Neural cell (in vitro differentiated cells): Measurements from ENCODE around the gene SIX4.

Experiments used
- CTCF ChIP-seq: fragments of 450-650 bp; IDR thresholded peaks from 2 replicates; pipeline ENCODE4 v1.5.1; 2014; ENCODE audit warnings: antibody characterized with exemption, mild to moderate bottlenecking, moderate library complexity; ENCODE audit not compliant: poor library complexity, severe bottlenecking
- EP300 ChIP-seq: fragments of 450-650 bp; conservative IDR thresholded peaks from 2 replicates; pipeline ENCODE4 v1.6.1; 2014; ENCODE audit warnings: antibody characterized with exemption, mild to moderate bottlenecking, moderate library complexity; ENCODE audit not compliant: poor library complexity, severe bottlenecking
- EZH2 ChIP-seq: fragments of 200-600, 300-800 bp; shearing (Covaris generic), sonication (generic); IDR thresholded peaks from 2 replicates; pipeline ENCODE4 v1.6.1; 2014; ENCODE audit warnings: antibody characterized with exemption, low read length, borderline replicate concordance, mild to moderate bottlenecking; ENCODE audit not compliant: insufficient read depth, poor library complexity, severe bottlenecking
- MXI1 ChIP-seq: fragments of 450-650 bp; conservative IDR thresholded peaks from 2 replicates; pipeline ENCODE4 v1.6.1; 2014; ENCODE audit warnings: antibody characterized with exemption, mild to moderate bottlenecking; ENCODE audit not compliant: poor library complexity, severe bottlenecking
- POLR2AphosphoS5 ChIP-seq: IDR thresholded peaks from 2 replicates; pipeline ENCODE4 v1.6.1; 2012
- RAD21 ChIP-seq: fragments of 450-650 bp; conservative IDR thresholded peaks from 2 replicates; pipeline ENCODE4 v1.6.1; 2014; ENCODE audit warnings: antibody characterized with exemption, mild to moderate bottlenecking, moderate library complexity
- REST ChIP-seq: IDR thresholded peaks from 2 replicates; pipeline ENCODE4 v1.6.1; 2012; ENCODE audit warnings: borderline replicate concordance
- SMC3 ChIP-seq: fragments of 450-650 bp; conservative IDR thresholded peaks from 2 replicates; pipeline ENCODE4 v1.6.1; 2014; ENCODE audit warnings: antibody characterized with exemption, mild to moderate bottlenecking, moderate library complexity; ENCODE audit not compliant: poor library complexity
- TAF1 ChIP-seq: IDR thresholded peaks from 2 replicates; pipeline ENCODE4 v1.6.1; 2012; ENCODE audit warnings: low read depth

DNA sequence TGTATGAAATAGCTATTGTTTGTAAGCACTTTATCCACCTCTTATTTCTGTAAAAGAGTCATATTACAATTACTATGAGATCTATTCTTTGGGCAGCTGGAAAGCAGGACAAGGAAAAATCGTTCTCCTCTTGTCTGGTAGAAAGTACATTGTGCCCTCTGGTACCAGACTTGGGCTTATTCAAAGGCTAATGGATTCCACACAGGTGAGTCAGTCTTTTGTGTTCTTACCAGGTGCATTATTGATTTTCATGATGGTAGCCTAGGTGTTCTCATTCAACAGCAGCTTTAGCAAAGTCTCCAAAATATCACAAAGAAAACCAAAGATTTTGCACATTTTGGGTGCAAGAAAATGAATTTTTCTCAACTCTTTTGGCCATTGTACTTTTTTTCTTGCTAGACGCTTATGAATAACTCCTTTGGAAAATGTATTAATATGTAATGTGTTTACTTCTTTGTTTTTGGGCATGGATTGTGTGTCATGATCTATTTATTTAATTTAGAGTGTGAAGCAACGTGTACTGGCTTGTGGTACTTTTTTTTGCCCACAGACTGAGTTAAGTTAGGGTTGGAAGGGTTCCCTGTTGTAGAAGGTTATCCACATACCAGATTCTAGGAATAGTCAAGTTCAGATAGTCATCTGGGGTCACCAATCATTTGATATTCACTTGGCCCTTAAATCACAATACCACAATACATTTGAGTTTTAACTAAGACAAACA is 36.7 kb upstream of the SIX4 start:
- TF ChIP-seq CTCF (no peak), REST (no peak), EP300 (no peak), EZH2 (no peak), RAD21 (no peak), SMC3 (no peak), POLR2AphosphoS5 (no peak), TAF1 (no peak), MXI1 (no peak)
